HepG2 (cell line): ENCODE measurements around the gene CFAP61. TPM values are rescaled to one million over a fixed set of nuclear protein-coding genes. Genes with fewer than 3 reads are reported as not detected.

Source experiments
- ATF6 ChIP-seq: sonication (generic); formaldehyde crosslinking; conservative IDR thresholded peaks from 2 replicates; pipeline ENCODE4 v1.4.0; 2020; ENCODE audit warnings: missing genetic modification reagents
- CSRNP1 ChIP-seq: sonication (generic); formaldehyde crosslinking; IDR thresholded peaks from 2 replicates; pipeline ENCODE4 v1.8.1; 2023; ENCODE audit warnings: mild to moderate bottlenecking, missing genetic modification reagents
- HNF4G ChIP-seq, 2 experiments: sonication (generic) in 1 of 2; formaldehyde crosslinking in 1 of 2; IDR thresholded peaks; 2 replicates each; pipeline versions ENCODE4 v1.4.0 to v1.6.1; 2011 to 2020; ENCODE audit warnings: borderline replicate concordance in 2 of 2, low read depth in 2 of 2, mild to moderate bottlenecking in 2 of 2, low read length in 1 of 2, missing genetic modification reagents in 1 of 2, moderate library complexity in 1 of 2
- HNRNPUL1 ChIP-seq: fragments of 200-400 bp; formaldehyde crosslinking; IDR thresholded peaks from 2 replicates; pipeline ENCODE4 v1.6.1; 2017; ENCODE audit warnings: low read depth, mild to moderate bottlenecking, low read length, moderate library complexity
- HOXA9 ChIP-seq: sonication (generic); formaldehyde crosslinking; IDR thresholded peaks from 2 replicates; pipeline ENCODE4 v1.8.1; 2022; ENCODE audit warnings: missing genetic modification reagents, mild to moderate bottlenecking, moderate library complexity, borderline replicate concordance
- ISX ChIP-seq: sonication (generic); formaldehyde crosslinking; conservative IDR thresholded peaks from 2 replicates; pipeline ENCODE4 v1.5.0; 2020; ENCODE audit warnings: missing genetic modification reagents
- KDM6A ChIP-seq: IDR thresholded peaks from 2 replicates; pipeline ENCODE4 v1.6.1; 2016; ENCODE audit warnings: low read depth
- KLF6 ChIP-seq: IDR thresholded peaks from 2 replicates; pipeline ENCODE4 v1.8.0; 2016; ENCODE audit warnings: missing biosample characterization, missing genetic modification reagents
- MBD4 ChIP-seq: IDR thresholded peaks from 2 replicates; pipeline ENCODE4 v1.6.1; 2012; ENCODE audit warnings: low read length, inconsistent platforms, borderline replicate concordance
- NFATC3 ChIP-seq: sonication (generic); formaldehyde crosslinking; IDR thresholded peaks from 2 replicates; pipeline ENCODE4 v1.5.1; 2020; ENCODE audit warnings: mild to moderate bottlenecking, missing genetic modification reagents
- NFRKB ChIP-seq: fragments of 450-650 bp; IDR thresholded peaks from 2 replicates; pipeline ENCODE4 v1.6.1; 2017
- NR1H2 ChIP-seq: sonication (generic); formaldehyde crosslinking; IDR thresholded peaks from 2 replicates; pipeline ENCODE4 v1.8.1; 2022; ENCODE audit warnings: low read depth, missing genetic modification reagents, borderline replicate concordance
- NRL ChIP-seq: sonication (generic); formaldehyde crosslinking; IDR thresholded peaks from 2 replicates; pipeline ENCODE4 v1.5.0; 2020; ENCODE audit warnings: missing genetic modification reagents, mild to moderate bottlenecking, moderate library complexity, borderline replicate concordance
- PHF8 ChIP-seq: sonication (generic); formaldehyde crosslinking; IDR thresholded peaks from 2 replicates; pipeline ENCODE4 v1.5.0; 2020; ENCODE audit warnings: missing genetic modification reagents
- RBAK ChIP-seq: sonication (generic); formaldehyde crosslinking; IDR thresholded peaks from 2 replicates; pipeline ENCODE4 v1.5.1; 2020; ENCODE audit warnings: mild to moderate bottlenecking, missing genetic modification reagents
- REL ChIP-seq: sonication (generic); formaldehyde crosslinking; conservative IDR thresholded peaks from 2 replicates; pipeline ENCODE4 v1.8.0; 2022; ENCODE audit warnings: mild to moderate bottlenecking, missing genetic modification reagents, moderate library complexity
- RXRA ChIP-seq: sonication (generic); formaldehyde crosslinking; IDR thresholded peaks from 2 replicates; pipeline ENCODE4 v1.5.1; 2020; ENCODE audit warnings: missing genetic modification reagents
- SNRNP70 ChIP-seq: fragments of 200-400 bp; formaldehyde crosslinking; IDR thresholded peaks from 2 replicates; pipeline ENCODE4 v1.6.1; 2017; ENCODE audit warnings: mild to moderate bottlenecking, low read depth, low read length, moderate library complexity
- ZMYM2 ChIP-seq: sonication (generic); formaldehyde crosslinking; IDR thresholded peaks from 2 replicates; pipeline ENCODE4 v1.8.0; 2022; ENCODE audit warnings: mild to moderate bottlenecking, missing genetic modification reagents
- ZNF101 ChIP-seq: sonication (generic); formaldehyde crosslinking; IDR thresholded peaks from 2 replicates; pipeline ENCODE4 v1.4.0; 2020; ENCODE audit warnings: mild to moderate bottlenecking, low read depth, missing genetic modification reagents, borderline replicate concordance
- ZNF136 ChIP-seq: sonication (generic); formaldehyde crosslinking; IDR thresholded peaks from 2 replicates; pipeline ENCODE4 v1.8.1; 2022; ENCODE audit warnings: low read depth, mild to moderate bottlenecking, moderate library complexity, missing genetic modification reagents
- ZNF335 ChIP-seq: sonication (generic); formaldehyde crosslinking; IDR thresholded peaks from 2 replicates; pipeline ENCODE4 v1.4.0; 2020; ENCODE audit warnings: missing genetic modification reagents
- ZNF34 ChIP-seq: sonication (generic); formaldehyde crosslinking; IDR thresholded peaks from 2 replicates; pipeline ENCODE4 v1.4.0; 2020; ENCODE audit warnings: mild to moderate bottlenecking, missing genetic modification reagents, borderline replicate concordance
- ZNF510 ChIP-seq: sonication (generic); formaldehyde crosslinking; IDR thresholded peaks from 2 replicates; pipeline ENCODE4 v1.4.0; 2020; ENCODE audit warnings: low read depth, mild to moderate bottlenecking, missing genetic modification reagents
- ZNF550 ChIP-seq: sonication (generic); formaldehyde crosslinking; IDR thresholded peaks from 2 replicates; pipeline ENCODE4 v1.4.0; 2020; ENCODE audit warnings: mild to moderate bottlenecking, missing genetic modification reagents, borderline replicate concordance
- ZNF782 ChIP-seq: sonication (generic); formaldehyde crosslinking; IDR thresholded peaks from 2 replicates; pipeline ENCODE4 v1.4.0; 2020; ENCODE audit warnings: missing genetic modification reagents, mild to moderate bottlenecking, borderline replicate concordance
- ZSCAN12 ChIP-seq: sonication (generic); formaldehyde crosslinking; IDR thresholded peaks from 2 replicates; pipeline ENCODE4 v1.9.0; 2021; ENCODE audit warnings: mild to moderate bottlenecking, missing genetic modification reagents
- polyA plus RNA-seq, 8 experiments: library from polyadenylated mRNA; depleted of rRNA in 3 of 8; stranded (reverse) in 7 of 8; unstranded in 1 of 8; fragments of >200 nt; fragmentation: Illumina TruSeq in 4 of 8; extraction: Trizol in 4 of 8; gene quantifications; 2 replicates each; pipeline versions ENCODE4 v1.2.1 to v1.2.3, GENCODE V29; 2011 to 2016; ENCODE audit warnings: low read depth in 4 of 8, missing spikeins in 1 of 8, mixed read lengths in 1 of 8; ENCODE audit not compliant: insufficient read depth in 1 of 8
- total RNA-seq, 5 experiments: library from RNA; depleted of rRNA; stranded (reverse); fragments of >200 nt; fragmentation: Illumina TruSeq; extraction: Trizol; gene quantifications; 2 replicates each; pipeline ENCODE4 v1.2.3, GENCODE V29; 2016; ENCODE audit warnings: low read depth in 1 of 5

CFAP61 gene
- total and polyA plus RNA-seq, 2 of the 13 experiments (the other 11 are each of a cell fraction or from before 2014, with no cell fraction given) = 0.27 TPM; not detected in 1

GRCh38 chr20:20017001-20017843, 35.1 kb upstream of the CFAP61 start, which contains the start of gene NAA20 (continued):
- peak; percentile 90 for TF ChIP-seq CSRNP1
- TF ChIP-seq ZSCAN12 (CRISPR knock-in tag) = 0 out of 2 replicates have a peak, but pooled peaks have one; percentile 28
- TF ChIP-seq RBAK (CRISPR knock-in tag) = peak; percentile 96
- peak; percentile 96 for TF ChIP-seq ZNF101 (CRISPR knock-in tag)
- TF ChIP-seq KLF6 (CRISPR knock-in tag) = peak; percentile 91; the same call in 1 of the 2 replicates
- peak; percentile 96 for TF ChIP-seq ZNF510 (CRISPR knock-in tag)
- no peak for TF ChIP-seq NFRKB
- TF ChIP-seq ZNF335 (CRISPR knock-in tag) = no peak; the same call in 1 of the 2 replicates
- peak; percentile 94 for TF ChIP-seq ZMYM2 (CRISPR knock-in tag)
- TF ChIP-seq NRL (CRISPR knock-in tag) = peak; percentile 75; the same call in 1 of the 2 replicates
- 0 out of 2 replicates have a peak, but pooled peaks have one; percentile 61 for TF ChIP-seq ZNF550 (CRISPR knock-in tag)
- TF ChIP-seq KDM6A (CRISPR knock-in tag) = no peak; the same call in 1 of the 2 replicates
- peak; percentile 88 for TF ChIP-seq ZNF782 (CRISPR knock-in tag)
- TF ChIP-seq ATF6 (CRISPR knock-in tag) = no peak; the same call in 1 of the 2 replicates
- 0 out of 2 replicates have a peak, but pooled peaks have one; percentile 31 for TF ChIP-seq HNF4G (IDR thresholded peaks at IDR 0.05; ENCODE audit: borderline replicate concordance, low read depth, low read length)
- peak; percentile 65 for TF ChIP-seq HNF4G (CRISPR knock-in tag; IDR thresholded peaks at IDR 0.05; ENCODE audit: borderline replicate concordance, low read depth)
- peak; percentile 76 for TF ChIP-seq ISX (CRISPR knock-in tag)
- TF ChIP-seq NR1H2 (CRISPR knock-in tag) = peak; percentile 93
- no peak for TF ChIP-seq SNRNP70
- TF ChIP-seq HOXA9 (CRISPR knock-in tag) = peak; percentile 95
- peak; percentile 33 for TF ChIP-seq ZNF136 (CRISPR knock-in tag)
- TF ChIP-seq NFATC3 (CRISPR knock-in tag) = no peak
- TF ChIP-seq ZNF34 (CRISPR knock-in tag) = peak; percentile 90; the same call in 1 of the 2 replicates
- TF ChIP-seq RXRA (CRISPR knock-in tag) = peak; percentile 85; the same call in 1 of the 2 replicates
- TF ChIP-seq REL (CRISPR knock-in tag) = peak; percentile 99
- peak; percentile 95 for TF ChIP-seq PHF8 (CRISPR knock-in tag)
- TF ChIP-seq HNRNPUL1 = peak; percentile 64; the same call in 1 of the 2 replicates
- TF ChIP-seq MBD4 = no peak
